ENCODE results near the gene SULT2B1.
"Not testable (repeated sequence)": the region's sequence is repeated elsewhere in the genome, so short reads cannot be mapped to it uniquely, and the experiment has no call there.

SULT2B1 gene

GRCh38 chr19:48529156-48529555 lies 22.8 kb upstream of the SULT2B1 start:
- no peak for DNase-seq (ENCODE audit: low spot score)

- DNase-seq (ENCODE audit: low spot score), result no peak
Measured at GRCh38 chr19:48530066-48530720, 21.8 kb upstream of the SULT2B1 start.

GRCh38 chr19:48530770-48531169 lies 21.2 kb upstream of the SULT2B1 start:
- no peak for DNase-seq (ENCODE audit: low spot score)

GRCh38 chr19:48533770-48534169 lies 18.2 kb upstream of the SULT2B1 start:
- DNase-seq (ENCODE audit: low spot score), result no peak

GRCh38 chr19:48537541-48537940 lies 14.4 kb upstream of the SULT2B1 start:
- DNase-seq (ENCODE audit: low spot score), result no peak

GRCh38 chr19:48538057-48538456 lies 13.9 kb upstream of the SULT2B1 start:
- not testable (repeated sequence) for DNase-seq (ENCODE audit: low spot score)

- no peak for DNase-seq (ENCODE audit: low spot score)
Measured at GRCh38 chr19:48539503-48540096, 12.4 kb upstream of the SULT2B1 start.

GRCh38 chr19:48540110-48540509 lies 11.9 kb upstream of the SULT2B1 start:
- no peak for DNase-seq (ENCODE audit: low spot score)

GRCh38 chr19:48541813-48542212 lies 10.2 kb upstream of the SULT2B1 start:
- DNase-seq (ENCODE audit: low spot score), result no peak

GRCh38 chr19:48543121-48543710 lies 8.8 kb upstream of the SULT2B1 start:
- DNase-seq (ENCODE audit: low spot score), result no peak

- no peak for DNase-seq (ENCODE audit: low spot score)
Measured at GRCh38 chr19:48544856-48545750, 6.9 kb upstream of the SULT2B1 start.

- no peak for DNase-seq (ENCODE audit: low spot score)
Measured at GRCh38 chr19:48547722-48548121, 4.2 kb upstream of the SULT2B1 start.

- DNase-seq (ENCODE audit: low spot score), result no peak
Measured at GRCh38 chr19:48548253-48548911, 3.6 kb upstream of the SULT2B1 start.

- DNase-seq (ENCODE audit: low spot score), result no peak
Measured at GRCh38 chr19:48549380-48549779, 2.6 kb upstream of the SULT2B1 start.

GRCh38 chr19:48552406-48553322 lies 692 bp downstream of the SULT2B1 start:
- DNase-seq (ENCODE audit: low spot score), result no peak

- DNase-seq (ENCODE audit: low spot score), result no peak
Measured at GRCh38 chr19:48553676-48554384, 1.9 kb downstream of the SULT2B1 start.

GRCh38 chr19:48554385-48555091 lies 2.6 kb downstream of the SULT2B1 start:
- DNase-seq (ENCODE audit: low spot score), result no peak

- DNase-seq (ENCODE audit: low spot score), result no peak
Measured at GRCh38 chr19:48556163-48556562, 4.2 kb downstream of the SULT2B1 start.

GRCh38 chr19:48556825-48557224 lies 4.9 kb downstream of the SULT2B1 start:
- no peak for DNase-seq (ENCODE audit: low spot score)

Measured in germinal center (tissue), 1 donor.